ENCODE data around the gene KLHL29.

DNA sequence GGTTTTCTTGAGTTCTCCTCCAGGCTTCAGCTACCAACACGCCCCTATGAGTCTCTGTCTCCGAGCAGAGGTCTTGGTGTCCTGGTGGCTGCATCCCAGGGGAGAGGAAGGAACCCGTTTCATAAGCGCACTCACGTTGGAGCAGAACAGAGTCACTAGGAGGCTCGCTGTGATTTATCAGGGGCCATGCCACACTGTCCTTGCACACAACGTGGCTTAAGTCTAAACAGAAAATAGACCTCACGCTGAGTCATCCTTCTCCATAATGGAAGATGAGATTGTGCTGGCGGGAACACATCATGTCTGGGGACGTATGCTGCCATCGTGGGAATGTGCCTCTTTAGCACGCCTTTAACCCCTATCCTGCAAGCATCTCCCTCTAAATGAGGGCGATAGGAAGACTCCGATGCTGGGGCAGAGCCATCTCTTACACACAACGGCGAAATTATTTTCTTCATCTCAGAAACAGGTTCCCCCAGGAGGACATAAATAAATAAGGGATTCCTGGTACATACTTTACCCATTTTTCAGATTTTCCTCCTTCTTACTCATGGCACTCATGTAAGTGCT is 211.4 kb downstream of the KLHL29 start:
- no peak for TF ChIP-seq EZH2 (IDR thresholded peaks at IDR 0.05; ENCODE audit: insufficient read depth, poor library complexity, severe bottlenecking)
- no peak for TF ChIP-seq EZH2phosphoT487 (IDR thresholded peaks at IDR 0.05; ENCODE audit: insufficient read depth, low read depth)

Measured in GM23248 (cell line).